ENCODE data around the gene KCNIP4.

KCNIP4 gene

GRCh38 chr4:20954541-20954940 lies 994.0 kb downstream of the KCNIP4 start:
- Histone ChIP-seq H3K9me3 (no peaks in the 10 kb centered on the region), H3K4me1 (ENCODE audit: control insufficient read depth in 1 of 2, insufficient read depth in 1 of 2, low read depth in 1 of 2, low read length in 1 of 2) (no peaks in the 10 kb centered on the region), H3K27me3 (no peaks in the 10 kb centered on the region), H3K4me3 (ENCODE audit: low read depth in 1 of 2, low read length in 1 of 2) (no peak overlapping the region), H3K27ac (no peak overlapping the region), H3K36me3 (no peaks in the 10 kb centered on the region)
- TF ChIP-seq, protein P1, sequence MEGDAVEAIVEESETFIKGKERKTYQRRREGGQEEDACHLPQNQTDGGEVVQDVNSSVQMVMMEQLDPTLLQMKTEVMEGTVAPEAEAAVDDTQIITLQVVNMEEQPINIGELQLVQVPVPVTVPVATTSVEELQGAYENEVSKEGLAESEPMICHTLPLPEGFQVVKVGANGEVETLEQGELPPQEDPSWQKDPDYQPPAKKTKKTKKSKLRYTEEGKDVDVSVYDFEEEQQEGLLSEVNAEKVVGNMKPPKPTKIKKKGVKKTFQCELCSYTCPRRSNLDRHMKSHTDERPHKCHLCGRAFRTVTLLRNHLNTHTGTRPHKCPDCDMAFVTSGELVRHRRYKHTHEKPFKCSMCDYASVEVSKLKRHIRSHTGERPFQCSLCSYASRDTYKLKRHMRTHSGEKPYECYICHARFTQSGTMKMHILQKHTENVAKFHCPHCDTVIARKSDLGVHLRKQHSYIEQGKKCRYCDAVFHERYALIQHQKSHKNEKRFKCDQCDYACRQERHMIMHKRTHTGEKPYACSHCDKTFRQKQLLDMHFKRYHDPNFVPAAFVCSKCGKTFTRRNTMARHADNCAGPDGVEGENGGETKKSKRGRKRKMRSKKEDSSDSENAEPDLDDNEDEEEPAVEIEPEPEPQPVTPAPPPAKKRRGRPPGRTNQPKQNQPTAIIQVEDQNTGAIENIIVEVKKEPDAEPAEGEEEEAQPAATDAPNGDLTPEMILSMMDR (IDR thresholded peaks at IDR 0.05): no peak

DNA sequence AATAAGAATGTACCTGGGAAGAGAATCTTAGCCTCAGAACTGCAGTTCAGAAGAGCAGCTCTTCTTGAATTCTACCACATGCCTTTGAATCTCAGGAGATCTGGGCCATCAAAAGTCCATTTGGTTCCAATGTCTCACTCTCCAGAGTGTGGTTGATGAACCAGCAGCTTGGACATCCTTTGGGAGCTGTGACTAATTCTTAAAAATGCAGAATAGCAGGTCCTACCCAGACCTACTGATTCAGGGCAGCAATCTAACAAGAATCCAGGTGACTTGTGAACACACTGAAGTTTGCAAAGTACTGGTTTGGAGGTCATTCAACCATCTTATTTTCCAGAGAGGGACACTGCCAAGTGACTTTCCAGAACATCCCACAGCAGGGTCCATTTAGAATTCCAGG lies 1003.6 kb downstream of the KCNIP4 start:
- no peaks in the 10 kb centered on the region for H3K4me1 ChIP-seq (ENCODE audit: control insufficient read depth in 1 of 2, insufficient read depth in 1 of 2, low read depth in 1 of 2, low read length in 1 of 2)
- H3K27ac ChIP-seq: no peak overlapping the region
- H3K4me3 ChIP-seq (ENCODE audit: low read depth in 1 of 2, low read length in 1 of 2): no peak overlapping the region
- no peaks in the 10 kb centered on the region for H3K36me3 ChIP-seq
- TF ChIP-seq, protein P1 (IDR thresholded peaks at IDR 0.05): no peak
- no peaks in the 10 kb centered on the region for H3K27me3 ChIP-seq
- H3K9me3 ChIP-seq: no peaks in the 10 kb centered on the region

- Histone ChIP-seq H3K27me3 (no peaks in the 10 kb centered on the region), H3K9me3 (no peaks in the 10 kb centered on the region), H3K4me1 (ENCODE audit: control insufficient read depth in 1 of 2, insufficient read depth in 1 of 2, low read depth in 1 of 2, low read length in 1 of 2) (no peaks in the 10 kb centered on the region), H3K36me3 (no peaks in the 10 kb centered on the region), H3K4me3 (ENCODE audit: low read depth in 1 of 2, low read length in 1 of 2) (no peak overlapping the region), H3K27ac (no peak overlapping the region)
- TF ChIP-seq, protein P1 (IDR thresholded peaks at IDR 0.05): no peak
Measured at GRCh38 chr4:20944451-20944850, 1004.1 kb downstream of the KCNIP4 start.

DNA sequence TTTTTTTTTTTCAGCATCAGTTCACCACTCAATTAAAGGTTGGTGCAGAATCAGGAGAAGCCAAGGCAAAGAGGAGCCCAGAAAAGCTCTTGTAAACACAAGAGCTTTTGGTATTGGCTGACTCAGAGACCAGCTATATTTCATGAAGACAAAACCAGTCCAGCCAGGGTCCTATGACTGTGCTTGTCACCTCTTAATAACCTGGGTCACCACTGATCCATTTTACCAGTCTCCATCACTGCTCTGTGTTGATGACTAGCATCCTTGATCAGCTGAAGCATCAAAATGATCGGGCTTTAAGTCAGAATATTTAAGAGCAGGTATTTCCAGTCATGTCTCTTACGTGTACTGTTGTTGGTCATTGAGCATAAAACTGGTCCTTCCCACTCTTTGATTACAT lies 1010.4 kb downstream of the KCNIP4 start:
- Histone ChIP-seq H3K4me3 (ENCODE audit: low read depth in 1 of 2, low read length in 1 of 2) (no peak overlapping the region), H3K36me3 (no peaks in the 10 kb centered on the region), H3K4me1 (ENCODE audit: control insufficient read depth in 1 of 2, insufficient read depth in 1 of 2, low read depth in 1 of 2, low read length in 1 of 2) (no peaks in the 10 kb centered on the region), H3K27ac (no peak overlapping the region), H3K27me3 (no peaks in the 10 kb centered on the region), H3K9me3 (no peaks in the 10 kb centered on the region)
- TF ChIP-seq, protein P1 (IDR thresholded peaks at IDR 0.05): no peak

- H3K27me3 ChIP-seq: no peaks in the 10 kb centered on the region
- H3K4me1 ChIP-seq (ENCODE audit: control insufficient read depth in 1 of 2, insufficient read depth in 1 of 2, low read depth in 1 of 2, low read length in 1 of 2): no peaks in the 10 kb centered on the region
- H3K4me3 ChIP-seq (ENCODE audit: low read depth in 1 of 2, low read length in 1 of 2): no peak overlapping the region
- no peak overlapping the region for H3K27ac ChIP-seq
- no peaks in the 10 kb centered on the region for H3K9me3 ChIP-seq
- no peaks in the 10 kb centered on the region for H3K36me3 ChIP-seq
- TF ChIP-seq, protein P1 (IDR thresholded peaks at IDR 0.05): no peak
Measured at GRCh38 chr4:20926529-20926928, 1022.0 kb downstream of the KCNIP4 start.

GRCh38 chr4:20925176-20925575 lies 1023.4 kb downstream of the KCNIP4 start:
- no peak overlapping the region for H3K4me3 ChIP-seq (ENCODE audit: low read depth in 1 of 2, low read length in 1 of 2)
- H3K36me3 ChIP-seq: no peaks in the 10 kb centered on the region
- H3K27ac ChIP-seq: no peak overlapping the region
- H3K4me1 ChIP-seq (ENCODE audit: control insufficient read depth in 1 of 2, insufficient read depth in 1 of 2, low read depth in 1 of 2, low read length in 1 of 2): no peaks in the 10 kb centered on the region
- H3K27me3 ChIP-seq: no peaks in the 10 kb centered on the region
- TF ChIP-seq, protein P1 (IDR thresholded peaks at IDR 0.05): no peak
- H3K9me3 ChIP-seq: no peaks in the 10 kb centered on the region

Data from neutrophil (primary cell).